Spinal cord (tissue), 10 donors: Measurements from ENCODE around the gene GINS2. TPM values are rescaled to one million over a fixed set of nuclear protein-coding genes. Genes with fewer than 3 reads are reported as not detected.

Source experiments
- DNase-seq, 6 donors: peaks; one replicate each; pipeline versions ENCODE4 v3.0.0 to v3.0.0-alpha.2; 2013 to 2015; ENCODE audit warnings: low spot score in 6 of 6, low read depth in 4 of 6
- H3K27ac ChIP-seq: one replicate; pipeline ENCODE4 v1.5.1; 2013; ENCODE audit warnings: low read depth, low read length, control low read depth
- H3K27me3 ChIP-seq: one replicate; pipeline ENCODE4 v1.6.1; 2013; ENCODE audit warnings: low read length; ENCODE audit not compliant: control insufficient read depth, insufficient read depth
- H3K36me3 ChIP-seq: one replicate; pipeline ENCODE4 v1.6.1; 2013; ENCODE audit warnings: low read length; ENCODE audit not compliant: control insufficient read depth, insufficient read depth
- H3K4me1 ChIP-seq: one replicate; pipeline ENCODE4 v1.6.1; 2013; ENCODE audit warnings: low read length; ENCODE audit not compliant: control insufficient read depth, insufficient read depth
- H3K4me3 ChIP-seq: one replicate; pipeline ENCODE4 v1.5.1; 2013; ENCODE audit warnings: low read depth, low read length, control low read depth
- H3K9me3 ChIP-seq: one replicate; pipeline ENCODE4 v1.6.1; 2013; ENCODE audit warnings: low read length; ENCODE audit not compliant: control insufficient read depth, insufficient read depth
- WGBS: methylation state at CpG from one replicate; pipeline ENCODE4 v1.1.5; 2013; ENCODE audit warnings: missing lambda C conversion rate; ENCODE audit not compliant: insufficient coverage; 5-methylcytosine and 5-hydroxymethylcytosine counted together
- polyA plus RNA-seq, 2 donors: library from polyadenylated mRNA; unstranded; fragments of 120-200 nt; gene quantifications; one replicate each; pipeline ENCODE4 v1.2.1, GENCODE V29; 2013; ENCODE audit not compliant: insufficient read length in 2 of 2
- total RNA-seq, 2 donors: library from RNA; depleted of rRNA in 1 of 2; stranded (reverse); fragments of 120-200 nt in 1 of 2; fragments of >200 nt in 1 of 2; gene quantifications; one replicate each; pipeline versions ENCODE4 v1.2.3 to v1.2.4, GENCODE V29; 2013 to 2014
- donor health status: healthy.

The GINS2 gene
- total and polyA plus RNA-seq, 4 donors, result 5.4 to 13.6 (median 10.5) TPM

DNA sequence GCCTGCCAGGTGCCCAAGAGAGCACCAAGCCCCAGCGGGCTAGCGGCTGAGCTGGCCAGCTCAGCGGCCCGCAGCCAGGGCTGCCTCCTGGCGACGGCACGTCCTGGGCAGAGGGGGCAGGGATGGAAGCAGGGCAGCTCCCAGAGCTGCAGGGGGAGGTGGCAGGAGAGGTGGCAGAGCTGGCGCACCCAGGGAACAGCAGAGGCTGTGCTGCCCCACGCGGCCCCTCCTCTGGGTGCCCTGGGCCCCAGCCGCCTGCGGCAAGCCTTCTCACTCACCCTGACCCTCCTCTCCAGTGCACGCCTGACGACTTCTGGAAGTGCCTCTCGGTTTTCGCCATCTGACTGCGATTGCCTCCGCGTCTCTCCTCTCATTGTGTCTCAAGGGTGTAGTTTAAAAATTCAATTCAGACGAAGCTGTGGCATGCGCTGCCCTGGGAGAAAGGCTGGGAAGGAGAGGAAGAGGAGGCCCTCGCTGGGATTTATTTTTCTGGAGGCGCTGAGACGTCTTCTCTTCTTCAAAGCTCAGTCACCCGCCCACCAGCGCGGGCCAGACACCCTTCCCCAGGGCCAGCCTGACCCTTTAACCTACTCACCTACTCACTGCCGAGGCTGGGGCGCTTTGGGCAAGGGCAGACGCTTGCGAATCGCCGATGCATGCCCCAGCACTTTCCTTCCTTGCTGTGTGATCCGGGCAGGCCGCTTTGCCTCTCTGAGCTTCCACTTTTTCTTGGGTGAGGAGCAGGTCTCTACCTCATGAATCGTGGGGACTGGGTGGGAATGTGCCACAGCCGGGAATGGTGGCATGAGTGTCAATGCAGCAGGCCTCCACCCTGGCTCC is 50.7 kb downstream of the GINS2 start:
- no peaks in the 10 kb centered on the region for H3K9me3 ChIP-seq
- H3K4me3 ChIP-seq, result no peak overlapping the region
- H3K36me3 ChIP-seq, result peaks cover 90% of the 10 kb centered on the region
- peak in 1 of 6 donors; percentile 76 for DNase-seq
- peaks cover 83% of the 10 kb centered on the region for H3K4me1 ChIP-seq
- WGBS, result 43% methylated on average over 32 of the region's 37 CpGs
- H3K27ac ChIP-seq, result no peak overlapping the region
- no peaks in the 10 kb centered on the region for H3K27me3 ChIP-seq

DNA sequence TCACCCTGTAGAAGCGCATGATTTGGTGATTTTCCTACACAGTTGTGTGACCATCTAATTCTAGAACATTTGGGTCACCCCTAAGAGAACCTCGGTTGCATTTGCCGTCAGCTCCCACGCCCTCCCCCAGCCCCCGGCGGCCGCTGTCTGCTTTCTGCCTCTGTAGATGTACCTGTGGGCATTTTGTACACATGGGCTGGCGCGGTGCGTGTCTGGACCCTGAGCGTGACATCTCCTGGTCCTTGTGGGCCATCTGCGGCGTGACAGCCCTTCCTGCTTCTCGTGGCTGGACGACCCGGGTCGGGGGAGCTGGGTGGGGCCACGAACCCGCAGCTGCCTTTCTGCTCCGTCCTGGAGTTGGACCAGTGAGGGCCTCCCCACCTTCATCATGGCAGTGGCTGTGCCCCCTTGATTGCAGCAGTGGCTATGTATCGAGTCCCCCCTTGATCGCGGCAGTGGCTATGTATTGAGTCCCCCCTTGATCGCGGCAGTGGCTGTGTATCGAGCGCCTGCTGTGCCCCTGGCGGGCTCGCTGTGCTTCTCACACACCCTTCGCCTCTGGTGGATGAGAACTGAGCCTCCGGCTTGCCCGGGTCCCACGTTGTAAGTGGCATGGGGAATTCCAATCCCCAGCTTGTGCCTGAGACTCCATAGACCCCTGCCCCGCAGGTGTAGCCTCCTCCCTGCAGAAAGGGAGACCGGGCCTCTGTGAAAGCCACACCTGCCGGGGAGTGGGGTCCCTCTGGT is 51.5 kb downstream of the GINS2 start:
- no peaks in the 10 kb centered on the region for H3K27me3 ChIP-seq
- H3K4me3 ChIP-seq, result no peak overlapping the region
- DNase-seq, result no peak
- peaks cover 78% of the 10 kb centered on the region for H3K4me1 ChIP-seq
- no peaks in the 10 kb centered on the region for H3K9me3 ChIP-seq
- 69% methylated on average over 34 of the region's 36 CpGs for WGBS
- no peak overlapping the region for H3K27ac ChIP-seq
- peaks cover 88% of the 10 kb centered on the region for H3K36me3 ChIP-seq

DNA sequence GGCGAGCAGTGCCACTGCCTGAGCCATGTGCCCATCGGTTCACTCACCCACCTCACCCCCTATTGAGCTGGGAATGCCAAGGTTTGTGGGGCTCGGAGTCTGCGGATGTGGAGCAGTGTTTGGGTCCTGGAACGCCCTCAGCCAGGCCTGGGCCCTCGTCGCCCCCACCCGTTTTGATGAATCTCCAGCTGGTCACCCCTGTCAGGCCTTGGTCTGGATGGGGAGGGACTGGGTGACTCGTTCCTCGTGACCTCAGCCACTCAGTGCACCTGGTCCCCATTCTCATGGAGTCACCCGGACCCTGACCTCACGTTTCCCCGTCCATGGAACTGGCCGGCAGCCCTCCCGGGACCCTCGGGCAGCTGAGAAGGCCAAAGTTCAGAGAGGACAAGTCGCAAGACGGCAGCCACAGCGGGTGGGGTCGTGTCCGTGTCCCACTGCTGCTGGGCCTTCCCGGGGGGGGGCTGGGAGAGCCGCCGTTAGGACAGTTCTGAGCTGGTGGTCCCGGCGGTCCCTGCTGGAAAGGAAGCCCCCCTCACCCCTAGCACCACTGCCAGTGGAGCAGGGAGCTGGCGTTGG is 52.4 kb downstream of the GINS2 start:
- no peaks in the 10 kb centered on the region for H3K9me3 ChIP-seq
- no peak for DNase-seq
- H3K36me3 ChIP-seq, result peaks cover 86% of the 10 kb centered on the region
- H3K27ac ChIP-seq, result no peak overlapping the region
- 83% methylated on average over 18 of the region's 27 CpGs for WGBS
- no peaks in the 10 kb centered on the region for H3K27me3 ChIP-seq
- H3K4me3 ChIP-seq, result no peak overlapping the region
- peaks cover 82% of the 10 kb centered on the region for H3K4me1 ChIP-seq

DNA sequence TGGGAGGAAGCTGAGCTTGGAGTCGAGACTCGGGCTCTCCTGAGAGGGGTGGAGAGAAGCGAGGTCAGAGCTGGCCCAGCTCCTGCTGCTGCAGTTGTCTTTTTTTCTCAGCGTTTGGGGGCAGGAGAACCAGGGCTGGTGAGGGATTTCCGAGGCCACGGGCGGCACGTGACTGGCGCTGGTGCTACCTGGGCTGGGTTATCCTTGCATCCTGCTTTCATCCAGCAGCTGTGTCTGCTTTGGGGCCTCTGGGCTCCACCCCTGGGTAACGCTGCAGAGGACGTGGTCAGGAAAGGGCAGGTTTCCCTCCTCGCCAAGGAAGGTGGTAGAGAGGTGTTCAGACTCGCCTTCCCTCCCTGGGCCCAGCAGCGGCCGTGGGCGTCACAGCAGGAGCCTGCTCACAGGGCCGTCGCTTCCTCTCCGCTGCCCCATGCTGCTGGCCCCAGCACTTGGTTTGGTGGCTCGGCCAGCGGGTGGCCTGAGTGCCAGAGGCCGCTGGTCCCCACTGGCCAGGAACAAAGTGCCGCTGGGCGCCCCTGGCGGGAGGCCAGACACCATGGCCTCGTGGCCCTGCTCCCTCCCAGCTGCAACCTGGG is 53.1 kb downstream of the GINS2 start:
- DNase-seq, result no peak
- peaks cover 81% of the 10 kb centered on the region for H3K4me1 ChIP-seq
- H3K4me3 ChIP-seq, result no peak overlapping the region
- H3K27ac ChIP-seq, result no peak overlapping the region
- no peaks in the 10 kb centered on the region for H3K9me3 ChIP-seq
- WGBS, result 67% methylated on average over 22 of the region's 26 CpGs
- peaks cover 80% of the 10 kb centered on the region for H3K36me3 ChIP-seq
- no peaks in the 10 kb centered on the region for H3K27me3 ChIP-seq

DNA sequence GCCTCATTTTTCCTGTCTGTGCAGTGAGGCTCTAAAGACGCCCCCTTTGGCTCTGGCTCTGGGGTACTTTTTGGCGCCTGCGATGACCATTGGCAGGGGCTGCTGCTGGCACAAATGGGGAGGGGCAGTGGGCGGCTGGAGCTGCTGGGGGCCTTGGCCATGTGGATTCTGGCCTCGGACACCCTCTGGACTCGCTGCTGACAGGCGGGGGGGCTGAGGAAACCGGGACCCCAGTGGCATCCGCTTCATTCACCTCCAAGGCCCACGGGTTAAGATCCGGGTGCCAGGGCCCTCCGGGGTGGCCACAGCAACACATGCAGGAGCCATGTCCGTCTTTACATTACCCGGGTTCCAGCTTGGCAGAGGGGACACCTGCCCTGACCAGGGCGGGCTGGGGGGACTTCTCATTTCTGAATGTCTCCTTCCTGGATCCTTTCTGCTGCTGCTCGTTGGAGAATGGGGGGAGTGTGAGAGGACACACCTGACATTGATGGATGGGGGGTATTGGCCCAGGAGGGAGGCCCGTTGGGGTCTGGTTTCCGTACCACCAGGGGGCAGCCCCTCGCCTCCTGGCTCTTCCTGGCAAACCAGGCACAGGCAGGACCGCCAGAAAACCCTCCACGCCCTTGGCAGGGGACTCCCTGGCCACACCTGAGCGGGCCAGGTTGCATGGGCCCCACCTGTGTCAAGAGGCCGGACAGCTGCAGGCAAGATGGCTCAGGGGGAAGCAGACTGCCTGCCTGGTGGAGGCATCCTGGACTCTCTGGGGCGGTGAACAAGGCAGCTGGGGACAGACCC is 53.8 kb downstream of the GINS2 start:
- no peaks in the 10 kb centered on the region for H3K9me3 ChIP-seq
- no peak overlapping the region for H3K4me3 ChIP-seq
- WGBS, result 71% methylated on average over 24 of the region's 24 CpGs
- DNase-seq, result no peak
- H3K27ac ChIP-seq, result no peak overlapping the region
- H3K4me1 ChIP-seq, result peaks cover 75% of the 10 kb centered on the region
- no peaks in the 10 kb centered on the region for H3K27me3 ChIP-seq
- peaks cover 73% of the 10 kb centered on the region for H3K36me3 ChIP-seq

DNA sequence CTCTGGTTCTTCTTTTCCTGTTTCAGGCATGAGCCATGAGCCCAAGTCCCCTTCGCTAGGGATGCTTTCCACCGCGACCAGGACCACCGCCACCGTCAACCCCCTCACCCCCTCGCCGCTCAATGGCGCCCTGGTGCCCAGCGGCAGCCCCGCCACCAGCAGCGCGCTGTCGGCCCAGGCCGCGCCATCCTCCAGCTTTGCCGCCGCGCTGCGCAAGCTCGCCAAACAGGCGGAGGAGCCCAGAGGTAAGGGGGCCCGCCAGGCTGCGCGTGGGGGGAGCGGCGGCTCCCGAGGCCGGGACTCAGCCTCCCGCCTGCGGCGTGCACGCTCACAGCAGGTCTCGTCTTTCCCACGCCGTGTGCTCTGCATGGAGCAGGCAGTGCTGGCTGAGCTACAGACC is 54.9 kb downstream of the GINS2 start:
- 91% methylated on average over 34 of the region's 35 CpGs for WGBS
- H3K36me3 ChIP-seq, result peaks cover 68% of the 10 kb centered on the region
- H3K27ac ChIP-seq, result no peak overlapping the region
- H3K27me3 ChIP-seq, result no peaks in the 10 kb centered on the region
- H3K9me3 ChIP-seq, result peaks cover 2% of the 10 kb centered on the region
- H3K4me1 ChIP-seq, result peaks cover 71% of the 10 kb centered on the region
- DNase-seq, result no peak
- no peak overlapping the region for H3K4me3 ChIP-seq

DNA sequence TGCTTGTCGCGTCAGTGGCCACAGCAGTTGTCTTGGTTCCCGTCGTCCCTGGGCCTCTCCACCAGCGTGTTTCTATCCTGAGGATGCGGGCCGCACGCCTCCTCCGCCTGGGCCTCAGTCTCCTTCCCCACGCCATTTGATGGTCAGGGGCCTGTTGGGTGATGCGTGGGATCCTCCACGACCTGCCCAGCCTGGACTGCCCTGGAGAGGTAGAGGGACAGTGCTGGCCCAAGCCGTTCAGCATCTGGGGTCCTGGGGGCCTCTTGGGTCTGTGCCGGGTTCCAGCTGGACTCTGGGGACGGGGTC is 55.4 kb downstream of the GINS2 start:
- 90% methylated on average over 15 of the region's 15 CpGs for WGBS
- peaks cover 65% of the 10 kb centered on the region for H3K36me3 ChIP-seq
- peaks cover 73% of the 10 kb centered on the region for H3K4me1 ChIP-seq
- H3K9me3 ChIP-seq, result peaks cover 2% of the 10 kb centered on the region
- H3K27ac ChIP-seq, result no peak overlapping the region
- DNase-seq, result no peak
- H3K4me3 ChIP-seq, result no peak overlapping the region
- no peaks in the 10 kb centered on the region for H3K27me3 ChIP-seq

DNA sequence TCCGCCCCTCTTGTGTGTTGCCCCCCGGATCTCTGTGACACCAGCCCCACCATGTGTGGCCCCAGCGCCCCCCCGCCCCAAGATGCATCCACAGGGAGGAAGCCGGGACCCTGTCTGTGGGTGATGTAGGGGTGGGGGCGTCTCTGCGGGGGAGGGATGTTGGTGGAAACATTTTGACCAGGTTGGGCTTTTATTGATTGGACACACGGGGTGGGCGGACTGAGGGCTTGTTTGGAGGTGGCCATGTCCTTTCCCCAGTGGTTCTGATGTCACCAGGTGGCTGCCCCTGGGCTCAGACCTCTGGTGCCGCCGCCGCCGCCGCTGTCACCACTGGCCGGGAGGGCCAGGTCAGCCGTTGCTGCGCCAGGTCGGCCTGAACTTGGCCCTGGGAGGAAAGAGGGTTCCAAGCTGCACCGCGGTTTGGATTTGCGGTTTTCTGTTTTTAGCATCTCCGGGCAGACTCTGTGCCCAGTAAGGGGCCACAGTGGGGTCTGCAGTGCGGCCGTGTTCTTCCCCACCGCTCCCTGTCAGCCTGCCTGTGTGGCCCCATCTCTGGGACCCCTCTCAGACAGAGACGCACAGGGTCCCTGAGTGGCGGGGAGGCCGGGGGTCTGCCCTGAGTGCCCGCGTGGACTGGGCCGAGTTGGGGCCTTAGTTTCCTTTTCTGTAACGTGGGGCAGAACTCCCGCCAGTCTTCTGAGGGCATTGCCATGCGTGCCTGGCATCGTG is 55.9 kb downstream of the GINS2 start:
- no peak for DNase-seq
- H3K27me3 ChIP-seq, result no peaks in the 10 kb centered on the region
- peaks cover 73% of the 10 kb centered on the region for H3K4me1 ChIP-seq
- no peak overlapping the region for H3K27ac ChIP-seq
- H3K4me3 ChIP-seq, result no peak overlapping the region
- peaks cover 2% of the 10 kb centered on the region for H3K9me3 ChIP-seq
- H3K36me3 ChIP-seq, result peaks cover 66% of the 10 kb centered on the region
- 89% methylated on average over 31 of the region's 35 CpGs for WGBS
